Osteoblast (primary cell): ENCODE results near the gene TMEM247. TPM values are rescaled to one million over a fixed set of nuclear protein-coding genes. Genes with fewer than 3 reads are reported as not detected.
A peak's percentile ranks its signal among the peaks of the same experiment; 100 is the strongest.

Experiments used
- DNase-seq: peaks from one replicate; pipeline ENCODE4 v3.0.0; 2011; ENCODE audit warnings: low spot score, mixed read lengths; ENCODE audit not compliant: insufficient read length; ENCODE audit errors: missing footprints
- H2AFZ ChIP-seq: 2 replicates; pipeline ENCODE4 v1.6.0; 2011; ENCODE audit warnings: mild to moderate bottlenecking, low read length
- H3K27ac ChIP-seq: 2 replicates; pipeline ENCODE4 v1.5.1; 2011; ENCODE audit warnings: mild to moderate bottlenecking, low read depth, low read length, moderate library complexity
- H3K27me3 ChIP-seq: 2 replicates; pipeline ENCODE4 v1.6.0; 2012; ENCODE audit warnings: mild to moderate bottlenecking, control low read depth, inconsistent platforms, low read length, moderate library complexity; ENCODE audit not compliant: insufficient read depth
- H3K36me3 ChIP-seq: 2 replicates; pipeline ENCODE4 v1.5.1; 2011; ENCODE audit warnings: mild to moderate bottlenecking, low read length, control low read depth, moderate library complexity; ENCODE audit not compliant: insufficient read depth
- H3K4me1 ChIP-seq: 2 replicates; pipeline ENCODE4 v1.5.1; 2011; ENCODE audit warnings: mild to moderate bottlenecking, low read length, control low read depth, moderate library complexity; ENCODE audit not compliant: insufficient read depth
- H3K4me2 ChIP-seq: 2 replicates; pipeline ENCODE4 v1.6.0; 2011; ENCODE audit warnings: mild to moderate bottlenecking, low read length; ENCODE audit not compliant: insufficient read depth
- H3K4me3 ChIP-seq: fragments of 200-600 bp; sonication (generic); 3 replicates; pipeline ENCODE4 v1.5.1; 2012; ENCODE audit warnings: mild to moderate bottlenecking, low read length, inconsistent platforms; ENCODE audit not compliant: insufficient read depth
- H3K79me2 ChIP-seq: 2 replicates; pipeline ENCODE4 v1.6.0; 2012; ENCODE audit warnings: mild to moderate bottlenecking, low read length, control low read depth, inconsistent platforms; ENCODE audit not compliant: insufficient read depth
- H3K9me3 ChIP-seq: 2 replicates; pipeline ENCODE4 v1.5.1; 2011; ENCODE audit warnings: low read depth, low read length, control low read depth
- H4K20me1 ChIP-seq: 2 replicates; pipeline ENCODE4 v1.6.0; 2012; ENCODE audit warnings: mild to moderate bottlenecking, low read length, control low read depth; ENCODE audit not compliant: insufficient read depth
- CTCF ChIP-seq: IDR thresholded peaks from 2 replicates; pipeline ENCODE4 v1.5.1; 2011; ENCODE audit warnings: mild to moderate bottlenecking, low read depth, low read length, moderate library complexity; ENCODE audit errors: extremely low read depth
- total RNA-seq: library from RNA; depleted of rRNA; stranded (reverse); fragments of >200 nt; gene quantifications from 2 replicates; pipeline ENCODE4 v1.2.3, GENCODE V29; 2012

The TMEM247 gene
- total RNA-seq, 1 donor = not detected

- no peaks in the 10 kb centered on the region for H3K27me3 ChIP-seq
- TF ChIP-seq CTCF = no peak
- H3K27ac ChIP-seq = no peak overlapping the region
- no peaks in the 10 kb centered on the region for H3K9me3 ChIP-seq
- no peak overlapping the region for H3K4me2 ChIP-seq
- H3K4me3 ChIP-seq = no peak overlapping the region
- peaks cover 14% of the 10 kb centered on the region for H3K4me1 ChIP-seq
- no peaks in the 10 kb centered on the region for H4K20me1 ChIP-seq
- no peak overlapping the region for H2AFZ ChIP-seq
- DNase-seq = no peak
- H3K36me3 ChIP-seq = no peaks in the 10 kb centered on the region
- H3K79me2 ChIP-seq = no peaks in the 10 kb centered on the region
Observed at GRCh38 chr2:46498681-46499080, 19.3 kb downstream of the TMEM247 start.

GRCh38 chr2:46499392-46499785 lies 20.0 kb downstream of the TMEM247 start:
- H3K4me1 ChIP-seq = peaks cover 12% of the 10 kb centered on the region
- H3K27me3 ChIP-seq = no peaks in the 10 kb centered on the region
- DNase-seq = no peak
- H3K36me3 ChIP-seq = no peaks in the 10 kb centered on the region
- no peaks in the 10 kb centered on the region for H3K79me2 ChIP-seq
- peak overlapping the region; percentile 89 for H2AFZ ChIP-seq
- no peak for TF ChIP-seq CTCF
- peak overlapping the region; percentile 54 for H3K27ac ChIP-seq
- H3K9me3 ChIP-seq = no peaks in the 10 kb centered on the region
- peak overlapping the region; percentile 98 for H3K4me2 ChIP-seq
- peak overlapping the region; percentile 77 for H3K4me3 ChIP-seq
- no peaks in the 10 kb centered on the region for H4K20me1 ChIP-seq

GRCh38 chr2:46500801-46501200 lies 21.4 kb downstream of the TMEM247 start:
- no peaks in the 10 kb centered on the region for H3K36me3 ChIP-seq
- no peaks in the 10 kb centered on the region for H4K20me1 ChIP-seq
- peaks cover 7% of the 10 kb centered on the region for H3K4me1 ChIP-seq
- H3K4me3 ChIP-seq = no peak overlapping the region
- H3K27me3 ChIP-seq = no peaks in the 10 kb centered on the region
- no peak for TF ChIP-seq CTCF
- H2AFZ ChIP-seq = no peak overlapping the region
- H3K79me2 ChIP-seq = no peaks in the 10 kb centered on the region
- no peaks in the 10 kb centered on the region for H3K9me3 ChIP-seq
- H3K4me2 ChIP-seq = peak overlapping the region; percentile 98
- no peak for DNase-seq
- H3K27ac ChIP-seq = no peak overlapping the region

- no peak for TF ChIP-seq CTCF
- Histone ChIP-seq H4K20me1 (no peaks in the 10 kb centered on the region), H3K4me2 (no peak overlapping the region), H3K4me3 (no peak overlapping the region), H3K79me2 (no peaks in the 10 kb centered on the region), H3K4me1 (peaks cover 3% of the 10 kb centered on the region), H3K27ac (no peak overlapping the region), H3K36me3 (no peaks in the 10 kb centered on the region), H3K9me3 (no peaks in the 10 kb centered on the region), H3K27me3 (no peaks in the 10 kb centered on the region), H2AFZ (no peak overlapping the region)
- DNase-seq = no peak
Observed at GRCh38 chr2:46502291-46502885, 23.0 kb downstream of the TMEM247 start.
